NCI-H82 (cell line): ENCODE data around the gene SLC26A11.
A peak's percentile ranks its signal among the peaks of the same experiment; 100 is the strongest.

ENCODE experiments used
- DNase-seq: peaks from one replicate; lab custom pipeline; 2025; lab: John Stamatoyannopoulos, UW

The SLC26A11 gene

GRCh38 chr17:80244871-80245509, 24.8 kb downstream of the SLC26A11 start:
- no peak for DNase-seq

GRCh38 chr17:80245566-80246265, 25.5 kb downstream of the SLC26A11 start:
- no peak for DNase-seq

DNA sequence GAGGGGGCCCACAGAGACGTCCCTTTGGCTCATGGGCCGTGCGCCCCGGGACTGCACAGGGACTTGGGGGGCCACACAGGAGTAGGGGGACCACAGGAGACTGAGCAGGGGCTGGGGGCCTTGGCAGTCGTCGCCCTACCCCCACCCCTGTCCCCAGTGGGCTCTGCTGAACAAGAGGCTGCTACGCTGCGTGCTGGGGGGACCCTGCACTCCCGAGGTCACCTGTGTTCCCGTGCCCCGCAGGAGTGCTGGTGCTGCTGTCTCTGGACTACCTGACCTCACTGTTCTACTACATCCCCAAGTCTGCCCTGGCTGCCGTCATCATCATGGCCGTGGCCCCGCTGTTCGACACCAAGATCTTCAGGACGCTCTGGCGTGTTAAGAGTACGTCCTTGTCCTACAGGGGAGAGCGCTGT, 26.0 kb downstream of the SLC26A11 start:
- no peak for DNase-seq

GRCh38 chr17:80246726-80247125, 26.5 kb downstream of the SLC26A11 start:
- DNase-seq, result no peak

DNA sequence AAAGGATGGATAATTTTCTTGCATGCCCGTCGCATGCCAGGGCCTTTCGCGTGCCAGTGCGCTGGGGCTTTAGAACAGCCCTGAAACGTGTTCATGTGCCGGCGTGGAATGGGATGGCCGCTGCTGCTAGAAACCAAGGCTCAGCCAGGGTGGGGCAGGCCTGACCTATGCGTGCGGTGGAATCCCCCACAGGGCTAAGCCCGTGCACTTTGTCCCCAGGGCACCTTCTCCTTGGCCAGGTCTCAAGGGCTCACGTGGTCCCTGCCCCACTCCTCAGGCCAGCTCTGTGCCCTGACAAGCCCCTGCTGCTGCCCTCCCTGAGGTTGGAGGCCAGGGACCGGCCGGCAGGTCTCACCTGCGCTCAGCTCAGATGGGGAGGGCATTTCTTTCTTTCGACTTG, 27.3 kb downstream of the SLC26A11 start:
- no peak for DNase-seq

DNA sequence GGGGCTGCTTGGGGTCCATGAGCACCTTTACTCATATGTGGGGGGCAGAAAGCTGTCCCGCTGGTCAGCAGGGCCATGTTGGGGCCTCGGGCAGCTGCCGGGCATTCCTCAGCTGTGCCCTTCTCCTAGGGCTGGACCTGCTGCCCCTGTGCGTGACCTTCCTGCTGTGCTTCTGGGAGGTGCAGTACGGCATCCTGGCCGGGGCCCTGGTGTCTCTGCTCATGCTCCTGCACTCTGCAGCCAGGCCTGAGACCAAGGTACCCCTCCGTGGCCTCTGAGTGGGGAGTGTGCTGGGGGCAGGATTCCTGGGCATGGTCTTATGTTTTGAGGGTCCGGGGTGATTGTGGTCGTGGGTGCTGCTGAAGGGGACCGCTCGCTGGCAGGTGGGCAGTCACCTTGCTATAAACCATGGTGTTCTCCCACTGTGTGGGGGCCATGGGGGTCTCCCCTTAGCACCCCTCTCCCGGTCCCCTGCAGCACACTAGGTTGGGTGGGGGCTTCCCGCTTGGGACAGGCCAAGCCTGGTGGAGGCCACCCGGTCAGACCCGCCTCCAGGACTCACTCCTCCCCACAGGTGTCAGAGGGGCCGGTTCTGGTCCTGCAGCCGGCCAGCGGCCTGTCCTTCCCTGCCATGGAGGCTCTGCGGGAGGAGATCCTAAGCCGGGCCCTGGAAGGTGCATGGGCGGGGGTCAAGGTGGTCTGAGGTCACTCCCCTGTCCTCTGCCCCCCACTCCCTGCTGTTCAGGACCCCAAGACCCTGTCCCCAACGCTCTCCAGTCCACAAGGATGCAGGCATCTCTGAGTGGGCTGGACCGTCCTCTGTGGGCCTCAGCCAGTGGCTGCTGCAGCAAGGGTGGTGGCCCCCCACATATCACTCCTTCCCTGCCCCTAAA, 28.0 kb downstream of the SLC26A11 start:
- no peak for DNase-seq

GRCh38 chr17:80248894-80249710, 28.9 kb downstream of the SLC26A11 start:
- no peak for DNase-seq

- no peak for DNase-seq
Observed at GRCh38 chr17:80251966-80252365, 31.7 kb downstream of the SLC26A11 start.

GRCh38 chr17:80252871-80253270, 32.6 kb downstream of the SLC26A11 start:
- peak; percentile 78 for DNase-seq

DNA sequence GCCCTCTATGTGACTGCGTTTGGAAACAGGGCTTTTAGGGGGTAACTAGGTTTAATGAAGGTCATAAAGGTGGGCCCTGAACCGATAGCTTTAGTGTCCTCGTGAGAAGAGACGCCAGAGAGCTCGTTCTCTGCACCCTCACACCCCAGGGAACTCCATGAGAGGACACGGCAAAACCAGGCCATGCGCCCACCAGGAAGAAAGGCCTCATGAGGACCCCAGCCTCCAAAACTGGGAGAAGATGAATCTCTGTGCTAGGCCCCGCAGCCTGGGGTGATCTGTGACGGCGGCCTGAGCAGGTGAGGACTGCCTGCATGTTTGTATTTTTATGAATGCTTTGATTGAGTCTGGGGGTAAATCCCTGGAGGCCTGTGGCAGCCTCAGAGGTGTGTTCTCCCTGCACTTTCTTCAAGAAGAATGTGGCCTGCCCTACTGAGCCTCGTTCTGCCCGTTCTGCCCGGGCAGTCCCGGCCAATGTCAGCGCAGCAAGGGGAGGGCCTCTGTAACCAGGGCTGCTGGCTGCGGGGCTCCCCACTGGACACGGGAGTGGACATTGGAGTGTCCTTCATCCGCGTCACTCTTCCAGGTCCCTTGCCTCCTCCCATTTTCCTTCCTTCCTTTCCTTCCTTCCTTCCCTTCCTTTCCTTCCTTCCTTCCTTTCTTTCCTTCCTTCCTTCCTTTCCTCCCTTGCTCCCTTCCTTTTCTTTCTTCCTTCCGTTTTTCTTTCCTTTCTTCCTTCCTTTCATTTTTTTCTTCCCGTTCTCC, 33.6 kb downstream of the SLC26A11 start:
- DNase-seq, result no peak

DNA sequence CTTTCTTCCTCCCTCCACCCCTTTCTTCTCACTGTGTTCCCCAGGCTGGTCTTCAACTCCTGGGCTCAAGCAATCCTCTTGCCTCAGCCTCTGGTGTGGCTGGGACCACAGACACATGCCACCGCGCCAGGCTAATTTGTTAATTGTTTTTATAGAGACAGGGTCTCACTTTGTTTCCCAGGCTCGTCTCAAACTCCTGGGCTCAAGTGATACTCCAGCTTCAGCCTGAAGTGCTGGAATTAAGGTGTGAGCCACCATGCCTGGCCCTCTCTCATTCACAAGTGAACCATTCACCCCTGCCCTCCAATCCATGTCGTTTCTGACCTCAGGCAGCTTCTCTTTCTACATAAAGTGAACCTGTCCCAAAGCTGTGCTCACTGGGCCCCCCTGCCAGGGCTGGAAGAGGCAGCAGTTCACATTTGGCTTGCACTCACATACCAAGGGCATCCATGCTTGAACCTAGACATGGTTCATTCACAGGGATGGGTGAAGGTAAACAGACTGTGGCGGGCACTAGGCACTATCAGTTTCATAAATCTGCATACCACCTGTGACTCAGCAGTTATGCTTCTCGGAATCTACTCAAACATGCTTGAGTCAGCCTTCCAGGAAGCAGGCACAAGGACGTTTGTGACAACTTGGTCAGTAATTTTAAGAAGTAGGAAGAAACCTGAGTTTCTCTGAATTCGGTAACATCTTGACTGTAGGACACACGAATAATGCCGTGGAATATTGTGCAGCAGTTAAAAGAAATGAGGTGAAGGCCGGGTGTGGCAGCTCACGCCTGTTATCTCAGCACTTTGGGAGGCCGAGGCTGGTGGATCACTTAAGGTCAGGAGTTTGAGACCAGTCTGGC, 34.4 kb downstream of the SLC26A11 start:
- no peak for DNase-seq

DNA sequence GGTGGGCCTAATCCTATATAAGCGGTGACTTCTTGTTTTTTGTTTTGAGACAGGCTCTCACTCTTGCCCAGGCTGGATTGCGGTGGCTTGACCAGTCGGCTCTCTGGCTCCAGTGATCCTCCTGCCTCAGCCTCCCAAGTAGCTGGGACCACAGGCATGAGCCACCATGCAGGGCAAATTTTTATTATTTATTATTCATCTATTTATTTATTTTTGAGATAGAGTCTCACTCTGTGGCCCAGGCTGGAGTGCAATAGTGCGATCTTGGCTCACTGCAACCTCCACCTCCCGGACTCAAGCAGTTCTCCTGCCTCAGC, 35.8 kb downstream of the SLC26A11 start:
- no peak for DNase-seq

DNA sequence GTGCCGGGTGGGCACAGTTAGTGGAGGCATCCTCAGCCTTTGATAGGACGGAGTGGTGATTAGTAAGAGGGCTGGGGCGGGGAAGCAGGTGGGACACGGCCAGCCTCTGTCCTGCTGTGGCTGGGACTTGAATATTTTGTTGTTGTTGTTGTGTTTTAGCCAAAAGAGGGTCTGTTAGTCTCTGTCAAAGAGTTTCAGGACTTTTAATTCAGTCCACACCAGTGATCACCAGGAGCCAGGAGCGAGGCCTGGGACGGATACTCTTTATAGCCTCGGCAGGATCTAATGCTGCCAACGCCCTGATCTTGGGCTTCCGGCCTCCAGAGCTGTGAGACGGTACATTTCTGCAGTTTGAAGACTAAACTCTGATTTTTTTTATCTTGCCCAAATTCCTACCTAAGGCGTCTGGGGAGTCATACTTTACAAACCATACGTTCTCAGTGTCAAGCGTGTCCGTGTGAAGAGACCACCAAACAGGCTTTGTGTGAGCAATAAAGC, 37.5 kb downstream of the SLC26A11 start:
- peak; percentile 34 for DNase-seq

DNA sequence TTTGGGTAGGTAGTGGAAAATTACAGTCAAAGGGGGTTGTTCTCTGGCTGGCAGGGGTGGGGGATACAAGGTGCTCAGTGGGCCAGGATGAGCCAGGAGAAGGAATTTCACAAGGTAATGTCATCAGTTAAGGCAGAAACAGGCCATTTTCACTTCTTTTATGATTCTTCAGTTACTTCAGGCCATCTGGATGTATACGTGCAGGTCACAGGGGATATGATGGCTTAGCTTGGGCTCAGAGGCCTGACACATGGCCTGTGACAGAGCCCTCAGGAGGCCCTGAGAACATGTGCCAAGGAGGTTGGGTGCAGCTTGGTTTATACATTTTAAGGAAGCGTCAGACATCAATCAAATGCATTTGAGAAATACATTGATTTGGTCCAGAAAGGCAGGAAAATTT, 38.1 kb downstream of the SLC26A11 start:
- DNase-seq, result peak; percentile 71

GRCh38 chr17:80259457-80260068, 39.3 kb downstream of the SLC26A11 start:
- DNase-seq, result no peak

DNA sequence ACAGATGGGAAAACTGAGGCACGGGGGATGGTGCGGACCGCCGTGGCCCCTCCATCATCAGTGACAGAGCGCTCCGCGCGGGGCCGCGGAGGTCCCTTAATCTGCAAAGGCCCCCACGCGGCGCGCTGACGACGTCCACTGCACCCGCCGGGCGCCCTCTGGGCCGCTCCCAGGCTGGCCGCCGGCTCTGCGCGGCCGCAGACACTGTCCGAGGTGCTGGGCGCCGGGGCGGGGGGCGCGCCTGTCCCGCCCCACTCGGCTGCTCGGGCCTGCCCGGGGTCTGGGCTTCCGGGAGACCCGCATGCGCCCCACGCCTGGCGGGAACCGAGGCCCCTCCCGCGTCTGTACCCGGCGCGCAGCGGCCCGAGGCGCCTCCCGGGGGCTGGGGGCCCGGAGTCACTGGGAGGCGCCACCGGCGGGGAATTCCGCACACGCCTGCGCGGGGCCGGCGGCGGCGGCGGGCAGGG, 39.9 kb downstream of the SLC26A11 start:
- DNase-seq, result peak; percentile 76

DNA sequence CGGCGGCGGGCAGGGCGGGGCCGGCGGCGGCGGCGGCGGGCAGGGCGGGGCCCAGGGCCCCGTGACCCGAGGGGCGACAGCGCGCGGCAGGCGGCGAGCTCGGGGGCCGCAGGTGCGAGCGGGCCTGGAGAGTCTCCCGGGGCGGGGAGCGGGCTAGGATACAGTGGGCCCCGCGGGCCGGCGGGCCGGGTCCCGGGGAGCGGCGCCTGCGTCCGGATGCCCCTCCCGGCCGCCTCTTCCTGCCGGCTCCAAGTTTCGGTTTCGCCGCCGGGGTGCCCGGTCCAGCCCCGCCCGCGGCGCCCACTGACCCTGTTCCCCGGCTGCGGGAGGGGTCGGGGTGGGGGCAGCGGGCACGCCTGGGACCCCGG, 40.5 kb downstream of the SLC26A11 start, which contains the start of gene RNF213:
RNF213 (plus strand) TSS at position 62 of the 368 bp plus-strand sequence. CDS start 2,830 bp downstream, outside the sequence.
- DNase-seq, result peak; percentile 79

GRCh38 chr17:80261159-80261894, 41.1 kb downstream of the SLC26A11 start:
- DNase-seq, result peak; percentile 84

DNA sequence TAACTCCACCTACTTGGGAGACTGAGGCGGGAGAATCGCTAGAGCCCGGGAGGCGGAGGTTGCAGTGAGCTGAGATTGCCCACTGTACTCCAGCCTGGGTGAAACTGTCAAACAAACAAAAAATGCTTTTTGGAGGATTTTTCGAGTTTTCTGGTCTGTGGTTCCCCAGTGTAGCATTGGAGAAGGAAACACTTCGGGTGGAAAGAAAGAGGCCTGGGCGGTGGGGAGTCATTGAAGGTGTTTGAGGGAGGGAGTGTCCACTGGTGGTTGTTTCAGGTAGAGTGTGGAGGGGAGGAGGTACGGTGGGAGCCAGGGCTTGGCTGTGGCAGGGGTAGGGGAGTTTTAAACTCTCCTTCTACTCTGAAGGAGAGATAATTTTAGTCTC, 41.7 kb downstream of the SLC26A11 start:
- no peak for DNase-seq
